ENCODE data around the gene GPR132.
"Not testable (repeated sequence)": the region's sequence is repeated elsewhere in the genome, so short reads cannot be mapped to it uniquely, and the experiment has no call there.

GPR132 gene

GRCh38 chr14:105065280-105066228 lies at the start of gene GPR132:
Gene GPR132 (minus strand): TSS chr14:105065430. CDS start chr14:105055420, 10,010 bp downstream.
- DNase-seq = no peak

- DNase-seq = not testable (repeated sequence)
These were observed 44.0 kb upstream of the GPR132 start for GRCh38 chr14:105109243-105109642.

GRCh38 chr14:105108516-105108864 lies 43.3 kb upstream of the GPR132 start:
- no peak for DNase-seq

- no peak for DNase-seq
These were observed 42.7 kb upstream of the GPR132 start for GRCh38 chr14:105107781-105108515.

- DNase-seq = no peak
These were observed 42.1 kb upstream of the GPR132 start for GRCh38 chr14:105107351-105107750.

- no peak for DNase-seq
These were observed 39.9 kb upstream of the GPR132 start for GRCh38 chr14:105105158-105105557.

- no peak for DNase-seq
These were observed 37.7 kb upstream of the GPR132 start for GRCh38 chr14:105102893-105103292.

GRCh38 chr14:105102361-105102870 lies 37.2 kb upstream of the GPR132 start:
- no peak for DNase-seq

- no peak for DNase-seq
These were observed 35.7 kb upstream of the GPR132 start for GRCh38 chr14:105100910-105101309.

- no peak for DNase-seq
These were observed 34.5 kb upstream of the GPR132 start for GRCh38 chr14:105099778-105100177.

GRCh38 chr14:105098316-105098715 lies 33.1 kb upstream of the GPR132 start:
- no peak for DNase-seq

GRCh38 chr14:105097794-105098127 lies 32.5 kb upstream of the GPR132 start:
- DNase-seq = no peak

- no peak for DNase-seq
These were observed 31.1 kb upstream of the GPR132 start for GRCh38 chr14:105096206-105096875.

GRCh38 chr14:105095236-105095805 lies 30.1 kb upstream of the GPR132 start:
- DNase-seq = no peak

GRCh38 chr14:105094193-105094907 lies 29.1 kb upstream of the GPR132 start:
- no peak for DNase-seq

GRCh38 chr14:105093431-105094192 lies 28.4 kb upstream of the GPR132 start:
- DNase-seq = no peak

GRCh38 chr14:105093038-105093430 lies 27.8 kb upstream of the GPR132 start:
- no peak for DNase-seq

GRCh38 chr14:105092171-105093037 lies 27.2 kb upstream of the GPR132 start:
- DNase-seq = no peak

- peak; percentile 67 for DNase-seq
These were observed 26.4 kb upstream of the GPR132 start for GRCh38 chr14:105091517-105092170.

- DNase-seq = no peak
These were observed 25.9 kb upstream of the GPR132 start for GRCh38 chr14:105091054-105091516.
